Neural cell (in vitro differentiated cells): ENCODE measurements around the gene IFNLR1. TPM values are rescaled to one million over a fixed set of nuclear protein-coding genes. Genes with fewer than 3 reads are reported as not detected.

Experiments
- H2AFZ ChIP-seq: fragments of 200-600, 300-800 bp; sonication (generic), shearing (Covaris generic); 2 replicates; pipeline ENCODE4 v1.6.0; 2014; ENCODE audit warnings: low read depth, mild to moderate bottlenecking, antibody characterized with exemption, low read length, moderate library complexity
- H3F3A ChIP-seq: fragments of 200-600 bp; shearing (Covaris generic); 2 replicates; pipeline ENCODE4 v1.6.1; 2016; ENCODE audit warnings: mild to moderate bottlenecking, moderate library complexity, mixed read lengths, antibody characterized with exemption, low read length; ENCODE audit not compliant: insufficient read depth, poor library complexity, severe bottlenecking
- H3K27ac ChIP-seq: fragments of 200-600, 300-800 bp; sonication (generic), shearing (Covaris generic); 2 replicates; pipeline ENCODE4 v1.5.1; 2014; ENCODE audit warnings: mild to moderate bottlenecking, low read length, moderate library complexity
- H3K27me3 ChIP-seq: fragments of 300-800, 200-600 bp; sonication (generic), shearing (Covaris generic); 2 replicates; pipeline ENCODE4 v1.6.0; 2014; ENCODE audit warnings: mild to moderate bottlenecking, low read depth, low read length, moderate library complexity; ENCODE audit not compliant: insufficient read depth
- H3K36me3 ChIP-seq: fragments of 300-800, 200-600 bp; sonication (generic), shearing (Covaris generic); 2 replicates; pipeline ENCODE4 v1.5.1; 2014; ENCODE audit warnings: mild to moderate bottlenecking, antibody characterized with exemption, low read length, moderate library complexity; ENCODE audit not compliant: insufficient read depth
- H3K4me2 ChIP-seq: fragments of 300-800, 200-600 bp; sonication (generic), shearing (Covaris generic); 2 replicates; pipeline ENCODE4 v1.6.0; 2014; ENCODE audit warnings: mild to moderate bottlenecking, low read length
- H3K4me3 ChIP-seq: fragments of 300-800, 200-600 bp; sonication (generic), shearing (Covaris generic); 2 replicates; pipeline ENCODE4 v1.5.1; 2014; ENCODE audit warnings: mild to moderate bottlenecking, low read length, moderate library complexity
- H3K79me2 ChIP-seq: fragments of 200-600 bp; shearing (Covaris generic); replicated peaks from 2 replicates; pipeline ENCODE4 v1.6.0; 2014; ENCODE audit warnings: mild to moderate bottlenecking, low read length, moderate library complexity; ENCODE audit not compliant: insufficient read depth
- H3K9ac ChIP-seq: fragments of 300-800, 200-600 bp; sonication (generic), shearing (Covaris generic); 2 replicates; pipeline ENCODE4 v1.6.1; 2016; ENCODE audit warnings: mild to moderate bottlenecking, low read length, mixed read lengths
- H3K9me2 ChIP-seq: fragments of 200-600 bp; shearing (Covaris generic); 2 replicates; pipeline ENCODE4 v1.6.1; 2016; ENCODE audit warnings: mild to moderate bottlenecking, low read length, mixed read lengths; ENCODE audit not compliant: insufficient read depth
- H3K9me3 ChIP-seq: fragments of 200-600, 300-800 bp; sonication (generic), shearing (Covaris generic); 2 replicates; pipeline ENCODE4 v1.6.1; 2016; ENCODE audit warnings: mild to moderate bottlenecking, mixed run types, low read length, moderate library complexity, mixed read lengths
- H4K20me1 ChIP-seq: fragments of 200-600 bp; shearing (Covaris generic); 2 replicates; pipeline ENCODE4 v1.6.1; 2016; ENCODE audit warnings: mild to moderate bottlenecking, mixed run types; ENCODE audit not compliant: insufficient read depth
- CTCF ChIP-seq: fragments of 450-650 bp; IDR thresholded peaks from 2 replicates; pipeline ENCODE4 v1.5.1; 2014; ENCODE audit warnings: antibody characterized with exemption, mild to moderate bottlenecking, moderate library complexity; ENCODE audit not compliant: poor library complexity, severe bottlenecking
- EP300 ChIP-seq: fragments of 450-650 bp; conservative IDR thresholded peaks from 2 replicates; pipeline ENCODE4 v1.6.1; 2014; ENCODE audit warnings: antibody characterized with exemption, mild to moderate bottlenecking, moderate library complexity; ENCODE audit not compliant: poor library complexity, severe bottlenecking
- EZH2 ChIP-seq: fragments of 200-600, 300-800 bp; shearing (Covaris generic), sonication (generic); IDR thresholded peaks from 2 replicates; pipeline ENCODE4 v1.6.1; 2014; ENCODE audit warnings: antibody characterized with exemption, low read length, borderline replicate concordance, mild to moderate bottlenecking; ENCODE audit not compliant: insufficient read depth, poor library complexity, severe bottlenecking
- MXI1 ChIP-seq: fragments of 450-650 bp; conservative IDR thresholded peaks from 2 replicates; pipeline ENCODE4 v1.6.1; 2014; ENCODE audit warnings: antibody characterized with exemption, mild to moderate bottlenecking; ENCODE audit not compliant: poor library complexity, severe bottlenecking
- POLR2AphosphoS5 ChIP-seq: IDR thresholded peaks from 2 replicates; pipeline ENCODE4 v1.6.1; 2012
- RAD21 ChIP-seq: fragments of 450-650 bp; conservative IDR thresholded peaks from 2 replicates; pipeline ENCODE4 v1.6.1; 2014; ENCODE audit warnings: antibody characterized with exemption, mild to moderate bottlenecking, moderate library complexity
- SMC3 ChIP-seq: fragments of 450-650 bp; conservative IDR thresholded peaks from 2 replicates; pipeline ENCODE4 v1.6.1; 2014; ENCODE audit warnings: antibody characterized with exemption, mild to moderate bottlenecking, moderate library complexity; ENCODE audit not compliant: poor library complexity
- TAF1 ChIP-seq: IDR thresholded peaks from 2 replicates; pipeline ENCODE4 v1.6.1; 2012; ENCODE audit warnings: low read depth
- polyA plus RNA-seq: library from polyadenylated mRNA; depleted of rRNA; stranded (reverse); fragments of >200 nt; gene quantifications from 2 replicates; pipeline ENCODE4 v1.2.3, GENCODE V29; 2014
- TF ChIP-seq, protein P1 (sequence below): IDR thresholded peaks from 2 replicates; pipeline ENCODE4 v1.6.1; 2012; ENCODE audit warnings: borderline replicate concordance

The IFNLR1 gene
- polyA plus RNA-seq, 1 donor from 2014 or later, result 0.32 TPM

GRCh38 chr1:24167008-24167407 is 20.1 kb downstream of the IFNLR1 start:
- Histone ChIP-seq H3F3A (no peaks in the 10 kb centered on the region), H3K9ac (no peak overlapping the region), H3K27ac (no peak overlapping the region), H3K4me2 (no peak overlapping the region), H3K36me3 (no peaks in the 10 kb centered on the region), H4K20me1 (no peaks in the 10 kb centered on the region), H3K9me3 (no peaks in the 10 kb centered on the region), H3K79me2 (no peaks in the 10 kb centered on the region), H3K4me3 (no peak overlapping the region), H2AFZ (no peak overlapping the region), H3K9me2 (no peaks in the 10 kb centered on the region), H3K27me3 (no peaks in the 10 kb centered on the region)
- TF ChIP-seq TAF1 (no peak), SMC3 (no peak), POLR2AphosphoS5 (no peak), MXI1 (no peak), EP300 (no peak), CTCF (no peak), RAD21 (no peak), EZH2 (no peak)
- TF ChIP-seq, protein P1, sequence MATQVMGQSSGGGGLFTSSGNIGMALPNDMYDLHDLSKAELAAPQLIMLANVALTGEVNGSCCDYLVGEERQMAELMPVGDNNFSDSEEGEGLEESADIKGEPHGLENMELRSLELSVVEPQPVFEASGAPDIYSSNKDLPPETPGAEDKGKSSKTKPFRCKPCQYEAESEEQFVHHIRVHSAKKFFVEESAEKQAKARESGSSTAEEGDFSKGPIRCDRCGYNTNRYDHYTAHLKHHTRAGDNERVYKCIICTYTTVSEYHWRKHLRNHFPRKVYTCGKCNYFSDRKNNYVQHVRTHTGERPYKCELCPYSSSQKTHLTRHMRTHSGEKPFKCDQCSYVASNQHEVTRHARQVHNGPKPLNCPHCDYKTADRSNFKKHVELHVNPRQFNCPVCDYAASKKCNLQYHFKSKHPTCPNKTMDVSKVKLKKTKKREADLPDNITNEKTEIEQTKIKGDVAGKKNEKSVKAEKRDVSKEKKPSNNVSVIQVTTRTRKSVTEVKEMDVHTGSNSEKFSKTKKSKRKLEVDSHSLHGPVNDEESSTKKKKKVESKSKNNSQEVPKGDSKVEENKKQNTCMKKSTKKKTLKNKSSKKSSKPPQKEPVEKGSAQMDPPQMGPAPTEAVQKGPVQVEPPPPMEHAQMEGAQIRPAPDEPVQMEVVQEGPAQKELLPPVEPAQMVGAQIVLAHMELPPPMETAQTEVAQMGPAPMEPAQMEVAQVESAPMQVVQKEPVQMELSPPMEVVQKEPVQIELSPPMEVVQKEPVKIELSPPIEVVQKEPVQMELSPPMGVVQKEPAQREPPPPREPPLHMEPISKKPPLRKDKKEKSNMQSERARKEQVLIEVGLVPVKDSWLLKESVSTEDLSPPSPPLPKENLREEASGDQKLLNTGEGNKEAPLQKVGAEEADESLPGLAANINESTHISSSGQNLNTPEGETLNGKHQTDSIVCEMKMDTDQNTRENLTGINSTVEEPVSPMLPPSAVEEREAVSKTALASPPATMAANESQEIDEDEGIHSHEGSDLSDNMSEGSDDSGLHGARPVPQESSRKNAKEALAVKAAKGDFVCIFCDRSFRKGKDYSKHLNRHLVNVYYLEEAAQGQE, result no peak

GRCh38 chr1:24165500-24165899 is 21.6 kb downstream of the IFNLR1 start:
- Histone ChIP-seq H3F3A (no peaks in the 10 kb centered on the region), H4K20me1 (no peaks in the 10 kb centered on the region), H2AFZ (no peak overlapping the region), H3K27ac (no peak overlapping the region), H3K79me2 (no peaks in the 10 kb centered on the region), H3K9ac (no peak overlapping the region), H3K4me3 (no peak overlapping the region), H3K4me2 (no peak overlapping the region), H3K36me3 (no peaks in the 10 kb centered on the region), H3K27me3 (no peaks in the 10 kb centered on the region), H3K9me2 (no peaks in the 10 kb centered on the region), H3K9me3 (no peaks in the 10 kb centered on the region)
- TF ChIP-seq TAF1 (no peak), SMC3 (no peak), CTCF (no peak)
